Stimulated activated CD8-positive, alpha-beta memory T cell treated with anti-CD3 and anti-CD28 coated beads, Interleukin-4, amount 100 ng/mL, for 4 hours (primary cell): ENCODE results near the gene MECR.
"Not testable (repeated sequence)": the region's sequence is repeated elsewhere in the genome, so short reads cannot be mapped to it uniquely, and the experiment has no call there.

ENCODE experiments used
- DNase-seq, 2 donors: peaks; one replicate each; pipeline ENCODE4 v3.0.0-alpha.2; 2020; ENCODE audit warnings: low read depth in 2 of 2, low spot score in 1 of 2

Gene MECR

GRCh38 chr1:29237129-29237821 is 6.5 kb upstream of the MECR start:
- no peak for DNase-seq

- DNase-seq, result no peak
Measured at GRCh38 chr1:29236712-29237128, 6.0 kb upstream of the MECR start.

GRCh38 chr1:29235955-29236711 is 5.4 kb upstream of the MECR start, which contains the start of gene PTPRU:
Gene PTPRU, plus strand, starts transcription at chr1:29236522. Its CDS starts 123 bp downstream, at chr1:29236645.
- peak; percentile 52 to 56 for DNase-seq

- DNase-seq, result not testable (repeated sequence)
Measured at GRCh38 chr1:29234881-29235280, 4.1 kb upstream of the MECR start.

GRCh38 chr1:29234471-29234870 is 3.7 kb upstream of the MECR start:
- no peak for DNase-seq

- DNase-seq, result no peak
Measured at GRCh38 chr1:29233693-29234092, 3.0 kb upstream of the MECR start.

- no peak for DNase-seq
Measured at GRCh38 chr1:29232387-29232786, 1.7 kb upstream of the MECR start.

GRCh38 chr1:29230204-29230552 is 556 bp downstream of the MECR start:
- DNase-seq, result no peak

GRCh38 chr1:29227511-29227910 is 3.2 kb downstream of the MECR start:
- DNase-seq, result no peak

GRCh38 chr1:29225361-29225760 is 5.4 kb downstream of the MECR start:
- no peak for DNase-seq

- DNase-seq, result no peak
Measured at GRCh38 chr1:29224356-29224837, 6.3 kb downstream of the MECR start.

GRCh38 chr1:29223521-29223920 is 7.2 kb downstream of the MECR start:
- no peak for DNase-seq

- no peak for DNase-seq
Measured at GRCh38 chr1:29222686-29223085, 8.0 kb downstream of the MECR start.

GRCh38 chr1:29222260-29222659 is 8.5 kb downstream of the MECR start:
- DNase-seq, result not testable (repeated sequence)

- DNase-seq, result no peak
Measured at GRCh38 chr1:29221296-29221695, 9.4 kb downstream of the MECR start.

- no peak for DNase-seq
Measured at GRCh38 chr1:29218223-29218622, 12.5 kb downstream of the MECR start.

GRCh38 chr1:29217633-29218032 is 13.1 kb downstream of the MECR start:
- no peak for DNase-seq

- DNase-seq, result no peak
Measured at GRCh38 chr1:29213055-29213454, 17.7 kb downstream of the MECR start.

GRCh38 chr1:29211086-29212030 is 19.4 kb downstream of the MECR start:
- no peak for DNase-seq

- no peak for DNase-seq
Measured at GRCh38 chr1:29210278-29211085, 20.3 kb downstream of the MECR start.

GRCh38 chr1:29209173-29209572 is 21.6 kb downstream of the MECR start:
- DNase-seq, result no peak
